OCI-LY1 (cell line): ENCODE results near the gene ROBO1.

Source experiments
- EZH2 ChIP-seq: fragments of 200-600 bp; sonication (generic), shearing (Covaris generic); IDR thresholded peaks from 2 replicates; pipeline ENCODE4 v1.8.0; 2017; ENCODE audit warnings: borderline replicate concordance, mixed run types, mild to moderate bottlenecking, antibody characterized with exemption, low read length, moderate library complexity, mixed read lengths
- TF ChIP-seq, protein P1 (sequence below): fragments of 200-600 bp; sonication (generic), shearing (Covaris generic); IDR thresholded peaks from 2 replicates; pipeline ENCODE4 v1.5.1; 2017; ENCODE audit warnings: mild to moderate bottlenecking, antibody characterized with exemption, low read length, moderate library complexity, mixed read lengths

DNA sequence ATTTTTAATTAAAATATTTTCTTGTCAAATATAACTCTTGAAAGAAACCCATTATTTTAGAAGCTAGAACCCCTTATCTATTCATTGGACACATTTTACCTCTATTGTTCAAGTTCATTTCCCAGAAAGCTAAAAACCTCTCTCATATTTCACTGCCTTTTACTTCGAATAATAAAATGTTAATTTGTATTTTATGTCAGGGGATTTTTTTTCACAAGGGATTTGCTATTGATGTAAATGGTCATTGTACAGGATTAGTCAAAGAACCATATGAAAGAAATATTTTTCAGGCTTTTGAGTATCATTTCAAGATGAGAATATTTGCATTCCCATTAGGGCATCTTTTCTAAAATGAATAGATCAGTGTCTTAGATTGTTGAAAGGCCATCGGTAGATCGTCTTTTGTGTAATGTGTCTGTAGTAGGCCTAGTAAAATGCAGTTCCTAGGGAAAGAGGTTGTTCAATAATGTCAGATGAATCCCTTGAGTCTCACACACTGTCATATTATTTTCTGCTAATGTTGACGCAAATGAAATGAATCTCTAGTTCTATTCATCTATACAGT is 114.5 kb downstream of the ROBO1 start:
- TF ChIP-seq, protein P1, sequence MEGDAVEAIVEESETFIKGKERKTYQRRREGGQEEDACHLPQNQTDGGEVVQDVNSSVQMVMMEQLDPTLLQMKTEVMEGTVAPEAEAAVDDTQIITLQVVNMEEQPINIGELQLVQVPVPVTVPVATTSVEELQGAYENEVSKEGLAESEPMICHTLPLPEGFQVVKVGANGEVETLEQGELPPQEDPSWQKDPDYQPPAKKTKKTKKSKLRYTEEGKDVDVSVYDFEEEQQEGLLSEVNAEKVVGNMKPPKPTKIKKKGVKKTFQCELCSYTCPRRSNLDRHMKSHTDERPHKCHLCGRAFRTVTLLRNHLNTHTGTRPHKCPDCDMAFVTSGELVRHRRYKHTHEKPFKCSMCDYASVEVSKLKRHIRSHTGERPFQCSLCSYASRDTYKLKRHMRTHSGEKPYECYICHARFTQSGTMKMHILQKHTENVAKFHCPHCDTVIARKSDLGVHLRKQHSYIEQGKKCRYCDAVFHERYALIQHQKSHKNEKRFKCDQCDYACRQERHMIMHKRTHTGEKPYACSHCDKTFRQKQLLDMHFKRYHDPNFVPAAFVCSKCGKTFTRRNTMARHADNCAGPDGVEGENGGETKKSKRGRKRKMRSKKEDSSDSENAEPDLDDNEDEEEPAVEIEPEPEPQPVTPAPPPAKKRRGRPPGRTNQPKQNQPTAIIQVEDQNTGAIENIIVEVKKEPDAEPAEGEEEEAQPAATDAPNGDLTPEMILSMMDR = no peak
- no peak for TF ChIP-seq EZH2
